ENCODE results near the gene SORL1.
A peak's percentile ranks its signal among the peaks of the same experiment; 100 is the strongest.
"Not testable (repeated sequence)": the region's sequence is repeated elsewhere in the genome, so short reads cannot be mapped to it uniquely, and the experiment has no call there.

The SORL1 gene, protein sequence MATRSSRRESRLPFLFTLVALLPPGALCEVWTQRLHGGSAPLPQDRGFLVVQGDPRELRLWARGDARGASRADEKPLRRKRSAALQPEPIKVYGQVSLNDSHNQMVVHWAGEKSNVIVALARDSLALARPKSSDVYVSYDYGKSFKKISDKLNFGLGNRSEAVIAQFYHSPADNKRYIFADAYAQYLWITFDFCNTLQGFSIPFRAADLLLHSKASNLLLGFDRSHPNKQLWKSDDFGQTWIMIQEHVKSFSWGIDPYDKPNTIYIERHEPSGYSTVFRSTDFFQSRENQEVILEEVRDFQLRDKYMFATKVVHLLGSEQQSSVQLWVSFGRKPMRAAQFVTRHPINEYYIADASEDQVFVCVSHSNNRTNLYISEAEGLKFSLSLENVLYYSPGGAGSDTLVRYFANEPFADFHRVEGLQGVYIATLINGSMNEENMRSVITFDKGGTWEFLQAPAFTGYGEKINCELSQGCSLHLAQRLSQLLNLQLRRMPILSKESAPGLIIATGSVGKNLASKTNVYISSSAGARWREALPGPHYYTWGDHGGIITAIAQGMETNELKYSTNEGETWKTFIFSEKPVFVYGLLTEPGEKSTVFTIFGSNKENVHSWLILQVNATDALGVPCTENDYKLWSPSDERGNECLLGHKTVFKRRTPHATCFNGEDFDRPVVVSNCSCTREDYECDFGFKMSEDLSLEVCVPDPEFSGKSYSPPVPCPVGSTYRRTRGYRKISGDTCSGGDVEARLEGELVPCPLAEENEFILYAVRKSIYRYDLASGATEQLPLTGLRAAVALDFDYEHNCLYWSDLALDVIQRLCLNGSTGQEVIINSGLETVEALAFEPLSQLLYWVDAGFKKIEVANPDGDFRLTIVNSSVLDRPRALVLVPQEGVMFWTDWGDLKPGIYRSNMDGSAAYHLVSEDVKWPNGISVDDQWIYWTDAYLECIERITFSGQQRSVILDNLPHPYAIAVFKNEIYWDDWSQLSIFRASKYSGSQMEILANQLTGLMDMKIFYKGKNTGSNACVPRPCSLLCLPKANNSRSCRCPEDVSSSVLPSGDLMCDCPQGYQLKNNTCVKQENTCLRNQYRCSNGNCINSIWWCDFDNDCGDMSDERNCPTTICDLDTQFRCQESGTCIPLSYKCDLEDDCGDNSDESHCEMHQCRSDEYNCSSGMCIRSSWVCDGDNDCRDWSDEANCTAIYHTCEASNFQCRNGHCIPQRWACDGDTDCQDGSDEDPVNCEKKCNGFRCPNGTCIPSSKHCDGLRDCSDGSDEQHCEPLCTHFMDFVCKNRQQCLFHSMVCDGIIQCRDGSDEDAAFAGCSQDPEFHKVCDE (N-terminal part only)

DNA sequence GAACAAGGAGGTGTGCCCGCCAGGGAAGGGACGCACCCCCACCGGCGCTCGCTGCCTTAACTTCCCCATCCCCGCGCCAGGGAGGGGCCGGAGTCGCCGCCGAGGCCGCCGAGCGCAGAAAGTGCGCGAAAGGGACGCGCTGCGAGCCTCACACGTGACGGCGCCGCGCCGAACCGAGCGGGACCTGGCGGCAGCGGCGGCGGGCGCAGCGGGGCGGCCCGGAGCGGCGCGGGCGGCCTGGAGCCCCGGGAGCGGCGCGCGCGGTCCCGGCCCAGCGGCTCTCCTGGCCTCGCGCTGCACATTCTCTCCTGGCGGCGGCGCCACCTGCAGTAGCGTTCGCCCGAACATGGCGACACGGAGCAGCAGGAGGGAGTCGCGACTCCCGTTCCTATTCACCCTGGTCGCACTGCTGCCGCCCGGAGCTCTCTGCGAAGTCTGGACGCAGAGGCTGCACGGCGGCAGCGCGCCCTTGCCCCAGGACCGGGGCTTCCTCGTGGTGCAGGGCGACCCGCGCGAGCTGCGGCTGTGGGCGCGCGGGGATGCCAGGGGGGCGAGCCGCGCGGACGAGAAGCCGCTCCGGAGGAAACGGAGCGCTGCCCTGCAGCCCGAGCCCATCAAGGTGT is at the start of gene SORL1:
TSS of gene SORL1 (plus strand) at position 329 of the 623 bp plus-strand sequence. CDS start at position 347, 18 bp downstream.
- peak; percentile 74 to 78 for DNase-seq

DNA sequence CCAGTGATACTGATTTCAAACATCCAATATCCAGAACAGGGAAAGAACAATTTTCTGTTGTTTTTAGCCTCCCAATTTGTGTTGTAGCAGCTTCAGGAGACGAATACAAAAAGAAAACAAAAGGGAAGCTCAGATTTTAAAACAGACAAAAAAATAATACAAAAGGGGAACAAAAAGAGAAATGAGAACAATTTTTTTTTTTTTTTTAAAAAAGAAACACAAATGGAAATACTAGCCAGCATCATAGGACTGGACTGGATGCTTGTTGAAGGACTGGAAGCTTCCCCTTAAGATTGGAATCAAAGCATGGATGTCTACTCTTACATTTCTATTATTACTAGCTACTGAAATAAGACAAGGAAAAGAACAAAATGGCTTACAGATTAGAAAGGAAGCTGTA is 46.5 kb upstream of the SORL1 start:
- no peak for DNase-seq

- no peak for DNase-seq
Measured at GRCh38 chr11:121406291-121406690, 45.8 kb upstream of the SORL1 start.

DNA sequence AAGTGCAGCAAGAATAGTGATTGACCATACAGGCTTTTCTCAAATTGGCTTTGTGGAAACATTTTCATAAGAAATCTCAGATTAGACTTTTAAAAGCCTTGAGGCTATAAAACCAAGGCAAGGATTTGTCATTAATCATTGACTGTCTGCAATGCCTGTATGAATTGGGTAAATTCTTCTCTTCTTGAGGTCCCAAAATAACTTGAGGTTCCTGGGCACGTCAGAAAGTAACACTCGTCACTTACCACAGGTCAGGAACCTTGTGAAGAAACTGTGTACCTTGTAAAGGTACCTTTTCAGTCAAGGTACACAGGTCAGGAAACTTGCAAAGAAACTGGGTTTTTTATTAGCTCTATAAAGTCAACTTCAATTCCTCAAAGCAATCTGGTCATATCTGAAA is 43.3 kb upstream of the SORL1 start:
- no peak for DNase-seq

DNA sequence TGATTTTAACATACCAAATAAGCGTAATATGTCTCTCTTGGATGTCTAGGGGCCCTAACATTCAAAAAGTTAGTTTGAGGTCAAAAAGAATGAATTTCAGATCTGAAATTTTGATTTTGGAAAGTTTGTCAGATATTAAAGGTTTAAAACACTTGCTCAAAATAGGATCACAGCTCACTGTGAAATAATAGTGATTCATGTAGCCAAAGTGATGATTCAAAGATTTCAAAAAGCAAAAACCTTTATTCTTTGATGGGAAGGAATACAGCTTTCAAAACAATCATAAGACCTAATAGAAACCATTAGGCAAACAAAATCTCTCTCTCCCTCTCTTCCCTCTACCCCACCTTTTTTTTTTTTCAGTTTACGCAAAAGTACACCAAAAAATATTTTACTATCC is 42.1 kb upstream of the SORL1 start:
- DNase-seq = not testable (repeated sequence)

DNA sequence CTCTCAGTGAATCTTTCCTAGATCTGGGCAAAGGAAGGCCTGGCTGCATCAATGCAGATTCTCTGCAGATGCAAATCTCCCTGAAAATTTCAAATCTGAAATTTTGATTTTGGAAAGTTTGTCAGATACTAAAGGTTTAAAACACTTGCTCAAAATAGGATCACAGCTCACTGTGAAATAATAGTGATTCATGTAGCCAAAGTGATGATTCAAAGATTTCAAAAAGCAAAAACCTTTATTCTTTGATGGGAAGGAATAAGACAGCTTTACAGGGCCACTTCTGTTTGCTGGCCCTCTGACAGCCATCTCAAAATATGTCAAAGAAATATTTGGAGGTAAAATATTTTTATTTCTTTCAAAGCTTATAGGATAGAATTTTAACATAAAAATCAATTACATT is 40.8 kb upstream of the SORL1 start:
- not testable (repeated sequence) for DNase-seq

DNA sequence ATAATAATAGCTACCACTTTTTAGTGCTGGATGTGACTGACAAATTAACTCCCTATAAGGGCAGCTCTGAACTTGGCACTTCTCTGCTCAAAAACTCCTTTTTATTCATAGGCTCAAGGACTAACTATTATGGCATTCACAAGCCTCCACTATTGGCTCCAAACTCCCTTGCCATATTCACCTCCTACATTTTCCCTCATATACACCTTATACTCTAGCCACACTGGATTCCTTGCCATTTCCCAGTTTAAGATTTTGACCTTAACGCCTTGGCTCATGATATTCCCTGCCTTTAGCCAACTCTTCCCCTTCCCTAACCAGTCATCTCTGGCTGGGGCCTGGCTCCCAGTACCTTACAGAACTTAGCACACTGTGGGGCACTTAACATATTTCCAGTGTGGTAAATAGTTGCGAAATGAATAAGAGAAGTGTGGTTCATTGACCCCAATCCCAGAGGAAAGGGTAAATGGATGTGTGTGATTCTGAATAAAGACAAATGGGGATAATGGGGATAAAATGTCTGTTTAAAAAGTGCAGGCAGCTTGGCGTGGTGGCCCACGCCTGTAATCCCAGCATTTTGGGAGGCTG is 40.0 kb upstream of the SORL1 start:
- no peak for DNase-seq

DNA sequence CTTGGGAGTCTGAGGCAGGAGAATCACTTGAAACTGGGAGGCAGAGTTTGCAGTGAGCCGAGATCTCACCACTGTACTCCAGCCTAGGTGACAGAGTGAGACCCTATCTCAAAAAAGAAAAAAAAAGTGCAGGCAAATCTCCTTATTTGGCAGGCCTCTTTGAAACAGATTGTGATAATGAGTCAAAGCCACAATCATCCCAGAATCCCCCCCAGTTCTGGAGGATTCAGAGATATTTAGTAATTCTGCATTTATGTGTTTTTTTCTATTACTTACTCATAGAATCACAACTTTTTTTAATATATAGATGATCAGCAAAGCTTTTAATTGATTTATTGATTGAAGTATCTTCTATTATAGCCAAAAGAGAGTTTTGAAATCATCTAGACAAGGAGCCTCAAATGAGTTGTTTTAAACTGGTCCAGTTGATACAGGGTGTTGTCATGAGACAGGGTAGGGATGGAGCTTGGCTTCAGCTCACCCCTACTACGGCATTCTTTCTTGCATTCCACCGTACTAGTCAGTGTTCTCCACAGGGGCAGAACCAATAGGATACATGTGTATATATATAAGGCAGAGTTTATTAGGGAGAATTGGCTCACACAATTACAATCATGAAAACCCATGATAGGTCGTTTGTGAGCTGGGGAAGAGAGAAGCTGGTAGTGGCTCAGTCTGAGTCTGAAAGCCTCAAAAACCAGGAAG is 39.3 kb upstream of the SORL1 start:
- DNase-seq = no peak

- DNase-seq = no peak
Measured at GRCh38 chr11:121414141-121414913, 37.8 kb upstream of the SORL1 start.

GRCh38 chr11:121415856-121416255 is 36.3 kb upstream of the SORL1 start:
- DNase-seq = no peak

DNA sequence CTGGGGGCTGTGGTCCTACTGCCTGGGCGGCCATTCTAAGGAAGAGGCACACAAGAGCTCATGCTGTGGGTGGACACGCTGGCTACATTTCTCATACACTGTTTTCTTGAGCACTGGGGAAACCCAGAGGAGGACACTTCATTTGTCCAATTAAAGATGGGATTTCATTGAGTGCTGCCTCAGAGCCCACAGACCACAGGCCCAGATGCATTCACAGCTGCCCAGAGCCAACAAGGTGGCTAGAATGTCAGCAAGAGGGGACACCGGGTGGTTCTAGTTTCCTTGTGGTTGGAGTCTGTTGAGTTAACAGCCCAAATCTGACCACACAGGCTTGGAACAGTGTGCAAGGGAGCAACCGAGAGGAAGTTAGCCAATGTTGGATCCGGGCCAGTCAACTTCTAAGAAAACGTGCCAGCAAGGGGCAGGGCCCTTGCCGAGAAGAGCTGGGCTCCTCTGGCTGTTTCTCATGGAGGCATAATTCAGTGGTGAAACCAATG is 35.0 kb upstream of the SORL1 start:
- DNase-seq = peak; percentile 40 to 51

DNA sequence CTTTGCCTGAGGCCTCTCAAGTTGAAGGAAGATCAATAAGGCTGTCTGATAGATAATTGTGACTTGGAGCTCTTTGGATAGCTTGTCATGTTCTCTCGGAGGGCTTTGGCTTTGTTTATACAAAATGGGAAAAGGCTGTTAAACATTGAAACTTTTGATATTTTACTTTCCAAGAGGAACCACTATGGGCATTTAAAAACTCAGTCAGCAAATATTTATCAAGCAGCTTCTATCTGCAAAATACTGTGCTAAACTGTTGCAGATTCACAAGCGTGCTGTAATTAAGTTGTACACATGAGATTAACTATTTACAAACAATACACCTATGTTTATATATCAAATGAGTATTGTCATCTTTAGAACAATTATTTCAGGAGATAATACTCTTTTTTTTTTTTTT is 34.5 kb upstream of the SORL1 start:
- DNase-seq = no peak

DNA sequence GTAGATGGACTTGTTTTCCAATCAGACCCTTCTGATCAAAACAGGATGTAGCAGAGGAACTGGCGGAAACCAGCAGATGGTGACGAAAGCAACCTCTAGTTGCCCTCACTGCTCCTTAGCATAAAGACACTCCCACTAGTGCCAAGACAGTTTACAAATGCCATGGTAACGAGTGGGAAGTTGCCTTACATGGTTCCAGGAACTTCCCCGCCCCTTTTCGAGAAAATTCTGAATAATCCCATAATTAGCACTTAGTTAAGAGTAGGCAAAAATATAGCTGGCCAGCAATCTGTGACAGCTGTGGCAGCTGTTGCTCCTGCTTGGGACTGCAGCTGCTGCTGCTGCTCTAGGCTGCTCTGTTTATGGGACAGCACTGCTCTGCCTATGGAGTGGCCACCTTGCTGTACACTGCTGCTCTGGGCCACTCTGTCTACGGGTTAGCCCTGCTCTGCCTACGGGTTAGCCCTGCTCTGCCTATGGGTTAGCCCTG is 33.4 kb upstream of the SORL1 start:
- DNase-seq = no peak

DNA sequence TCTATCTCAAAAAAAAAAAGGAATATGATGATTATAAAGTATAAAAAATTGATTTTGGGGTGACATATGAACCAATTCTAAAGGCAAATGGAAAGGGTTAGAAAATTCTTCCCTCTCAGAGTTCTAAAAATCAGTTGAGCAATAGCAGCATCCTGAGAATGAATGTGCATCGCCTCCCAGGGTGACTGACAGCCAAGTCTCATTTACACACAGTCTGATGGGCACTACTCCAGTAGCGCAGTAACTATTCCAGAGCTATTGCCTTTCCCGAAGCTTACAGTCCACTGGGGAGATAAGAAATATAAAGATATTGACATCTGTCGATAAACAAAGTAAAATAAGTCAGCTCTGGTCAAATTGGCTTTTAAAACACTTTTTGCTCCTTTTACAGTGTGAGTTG is 32.3 kb upstream of the SORL1 start:
- DNase-seq = no peak

- no peak for DNase-seq
Measured at GRCh38 chr11:121420398-121420797, 31.7 kb upstream of the SORL1 start.

DNA sequence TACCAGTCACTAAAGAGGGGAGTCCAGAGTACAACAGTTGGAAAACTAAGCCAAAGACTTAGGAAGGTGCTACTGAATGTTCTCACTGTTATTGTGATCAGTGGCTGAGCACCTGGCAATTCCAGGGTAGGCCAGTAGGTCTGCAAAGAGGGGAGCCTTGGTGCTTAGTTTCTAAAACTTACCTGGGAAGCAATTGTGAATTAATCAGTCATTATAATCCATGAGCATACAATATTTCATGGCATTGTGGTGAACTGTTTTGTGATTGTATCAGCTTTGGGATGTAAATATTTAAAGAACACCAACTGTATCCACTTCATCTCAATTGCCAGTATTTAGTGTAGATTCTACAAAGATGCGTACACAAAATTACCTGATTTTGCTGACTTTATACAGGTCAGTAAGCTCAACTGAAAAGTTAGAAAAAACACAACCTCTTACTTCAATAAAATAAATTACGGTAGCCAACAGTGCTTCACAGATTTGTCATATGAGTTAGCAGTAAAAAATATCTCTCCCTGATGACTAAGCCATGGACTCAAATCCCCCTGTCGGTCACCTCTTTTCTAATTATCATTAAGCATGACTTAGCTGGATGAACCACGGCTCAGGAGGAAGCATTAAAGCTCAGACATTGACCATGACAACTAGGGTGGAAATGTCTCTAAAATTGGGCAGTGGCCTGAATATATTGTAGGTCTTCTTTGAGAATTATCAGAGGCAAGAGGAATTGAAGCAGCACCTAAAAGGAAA is 30.8 kb upstream of the SORL1 start:
- no peak for DNase-seq

DNA sequence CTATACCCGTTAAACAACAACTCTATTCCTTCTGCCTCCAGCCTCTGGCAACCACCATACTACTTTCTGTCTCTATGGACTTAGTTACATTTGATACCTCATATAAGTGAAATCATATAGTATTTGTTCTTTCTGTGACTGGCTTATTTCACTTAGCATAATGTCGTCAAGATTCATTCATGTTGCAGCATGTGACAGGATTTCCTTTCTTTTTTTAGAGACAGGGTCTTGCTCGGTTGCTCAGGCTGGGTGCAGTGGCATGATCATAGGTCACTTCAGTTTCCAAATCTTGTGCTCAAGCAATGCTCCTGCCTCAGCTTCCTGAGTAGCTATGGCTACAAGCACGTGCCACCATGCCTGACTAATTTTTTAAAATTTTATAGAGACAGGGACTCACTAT is 29.4 kb upstream of the SORL1 start:
- no peak for DNase-seq

DNA sequence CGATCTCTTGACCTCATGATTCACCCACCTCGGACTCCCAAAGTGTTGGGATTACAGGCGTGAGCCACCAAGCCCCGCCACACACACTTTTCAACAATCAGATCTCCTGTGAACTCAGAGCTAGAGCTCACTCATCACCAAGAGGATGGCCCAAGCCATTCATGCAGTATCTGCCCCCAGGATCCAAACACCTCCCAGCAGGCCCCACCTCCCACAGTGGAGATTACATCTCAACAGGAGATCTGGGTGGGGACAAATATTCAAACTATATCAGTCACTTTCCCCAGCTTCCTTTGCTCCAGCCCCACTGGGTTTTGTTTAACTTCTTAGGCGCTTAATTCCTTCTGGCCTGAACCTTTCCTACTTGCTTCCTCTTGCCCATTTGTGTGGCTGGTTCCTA is 26.3 kb upstream of the SORL1 start:
- no peak for DNase-seq
